HG03175 (cell line): Measurements from ENCODE around the gene GPSM1.

Experiments
- ATAC-seq: cut with Tn5 transposase; IDR thresholded peaks from one replicate; pipeline ENCODE4 v1.9.1; 2021; ENCODE audit warnings: mild to moderate bottlenecking, moderate library complexity; ENCODE audit not compliant: unreplicated experiment

GPSM1 gene

GRCh38 chr9:136291306-136292025, 35.9 kb upstream of the GPSM1 start:
- ATAC-seq = no peak

GRCh38 chr9:136292026-136292538, 35.3 kb upstream of the GPSM1 start:
- no peak for ATAC-seq

GRCh38 chr9:136292591-136293448, 34.5 kb upstream of the GPSM1 start:
- ATAC-seq = no peak

GRCh38 chr9:136293476-136294077, 33.8 kb upstream of the GPSM1 start:
- ATAC-seq = no peak

DNA sequence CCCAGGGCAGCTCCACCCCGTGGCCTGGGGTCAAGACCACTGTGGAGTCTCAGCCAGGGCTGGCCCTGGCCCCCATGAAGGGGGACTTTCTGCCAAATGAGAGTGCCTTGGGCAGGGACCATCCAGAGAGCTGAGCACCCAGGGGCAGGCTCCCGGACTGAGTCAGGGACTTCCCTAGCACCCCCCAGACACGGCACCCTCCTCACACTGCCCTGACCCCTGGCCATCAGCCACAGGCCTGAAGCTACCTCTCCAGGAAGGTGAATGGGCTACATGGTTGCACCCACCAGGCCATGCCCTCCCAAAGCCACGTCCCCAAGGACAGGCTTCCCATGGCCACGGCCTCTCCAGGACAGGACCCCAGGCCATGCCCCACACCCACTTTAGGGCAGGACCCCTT, 32.9 kb upstream of the GPSM1 start:
- no peak for ATAC-seq

DNA sequence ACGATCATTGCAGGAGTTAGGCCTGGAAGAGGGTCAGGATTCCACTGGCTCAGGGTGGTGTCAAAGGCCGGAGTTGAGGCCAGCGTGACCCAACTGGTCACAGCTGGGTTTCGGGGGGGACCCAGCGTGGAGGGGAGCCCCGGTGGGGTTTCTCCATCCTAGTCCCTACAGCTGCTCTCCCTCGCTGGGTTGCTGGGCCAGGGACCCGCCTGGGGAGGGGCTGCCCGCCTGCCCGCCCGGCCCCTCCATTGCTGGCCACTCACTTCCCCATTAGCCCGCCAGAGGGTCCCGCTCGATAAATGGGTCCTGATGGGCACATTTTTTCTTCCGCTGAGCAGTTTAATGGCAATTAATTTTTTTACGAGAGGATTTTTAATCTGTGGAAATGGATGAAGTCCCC, 32.3 kb upstream of the GPSM1 start:
- ATAC-seq = no peak

GRCh38 chr9:136295542-136296433, 31.6 kb upstream of the GPSM1 start:
- no peak for ATAC-seq

DNA sequence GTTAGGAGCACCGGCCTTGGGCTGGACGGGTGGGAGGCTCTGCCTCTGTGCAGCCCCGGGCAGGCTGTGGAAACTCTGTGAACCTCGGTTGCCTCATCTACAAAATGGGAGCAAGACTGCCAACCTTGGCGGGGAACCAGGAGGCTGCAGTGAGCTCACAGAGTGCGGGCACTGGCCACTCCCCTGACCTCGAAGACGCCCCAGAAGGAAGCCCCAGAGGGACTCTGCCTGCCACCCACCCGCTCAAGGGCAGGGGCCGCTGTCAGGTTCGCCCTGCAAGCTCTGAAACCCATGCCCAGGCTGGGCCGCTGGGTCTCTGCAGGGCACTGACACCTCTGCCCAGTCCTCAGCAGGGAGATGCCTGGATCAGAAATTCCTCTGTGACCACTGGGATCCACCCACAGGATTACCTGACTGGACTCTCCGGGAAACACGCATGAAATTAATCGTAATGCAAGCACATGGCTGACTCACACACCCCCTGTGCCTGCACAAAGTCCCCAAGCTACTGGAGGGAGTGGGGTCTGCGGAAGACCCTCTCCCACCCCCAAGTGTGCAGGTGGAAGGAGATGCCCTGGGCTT, 30.8 kb upstream of the GPSM1 start:
- no peak for ATAC-seq

- ATAC-seq = no peak
Measured at GRCh38 chr9:136297016-136297691, 30.2 kb upstream of the GPSM1 start.

DNA sequence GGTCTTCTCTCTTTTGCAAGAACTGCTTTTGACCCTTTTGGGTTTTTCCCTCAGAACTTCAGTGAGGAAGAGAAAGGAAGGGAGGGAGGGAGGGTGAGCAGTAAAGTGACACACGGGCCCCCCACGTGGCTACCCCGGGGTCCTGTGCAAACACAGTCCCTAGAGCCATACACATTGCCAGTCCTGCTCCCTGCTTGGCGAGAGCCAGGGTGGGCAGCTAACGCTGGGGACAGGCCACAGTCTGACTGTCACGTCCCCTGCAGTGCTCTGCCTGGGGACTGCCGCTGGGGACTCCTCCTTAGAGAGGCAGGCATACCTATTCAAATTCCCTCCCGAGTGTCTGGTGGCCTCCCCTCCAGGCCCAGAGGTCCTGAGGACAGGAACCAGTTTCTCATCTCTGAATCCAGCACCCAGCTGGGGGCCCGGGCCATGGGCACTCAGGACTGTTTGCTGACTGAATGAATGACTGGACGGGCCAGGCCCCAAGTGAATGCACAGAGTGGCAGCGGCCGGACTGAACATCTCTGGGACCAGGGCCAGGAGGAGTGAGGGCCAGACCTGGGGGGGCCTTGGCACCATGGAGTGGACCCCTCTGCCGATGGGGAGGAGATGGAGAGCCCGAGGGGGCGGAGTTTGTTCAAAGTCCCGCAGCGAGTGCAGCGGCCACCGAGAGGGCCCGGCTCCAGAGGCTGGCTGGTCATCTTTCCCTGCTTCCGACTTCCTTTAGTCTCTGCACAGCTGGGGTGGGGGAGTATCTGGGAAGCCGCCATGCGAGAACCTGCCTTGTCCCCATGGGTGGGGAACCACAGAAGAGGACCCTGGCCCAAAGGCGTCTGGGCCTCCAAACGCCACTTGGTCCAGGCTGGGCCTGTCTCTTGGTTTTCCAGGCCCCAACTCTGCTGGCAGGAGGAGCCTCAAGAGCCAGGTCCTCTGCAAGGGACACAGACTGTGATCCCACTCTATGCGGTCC, 29.3 kb upstream of the GPSM1 start:
- ATAC-seq = no peak

DNA sequence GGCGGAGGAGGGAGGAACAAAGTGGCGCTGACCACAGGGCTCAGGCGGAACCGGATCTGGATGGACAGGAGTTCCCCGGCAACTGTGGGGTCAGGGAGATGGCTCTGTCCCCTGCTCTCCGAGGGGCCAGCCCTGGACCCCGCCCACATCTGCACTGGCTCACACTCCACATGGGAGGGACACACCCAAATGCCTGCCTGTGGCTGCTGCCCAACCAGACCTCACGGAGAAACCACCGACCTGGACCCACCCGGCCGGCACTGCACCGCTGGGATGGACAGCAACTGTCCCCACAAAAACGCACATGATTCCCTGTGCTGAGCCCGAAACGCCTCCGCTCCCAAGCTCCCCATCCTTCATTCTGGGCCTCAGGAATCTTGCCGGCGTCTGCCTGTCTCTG, 28.2 kb upstream of the GPSM1 start:
- ATAC-seq = no peak

- no peak for ATAC-seq
Measured at GRCh38 chr9:136299541-136299940, 27.8 kb upstream of the GPSM1 start.

DNA sequence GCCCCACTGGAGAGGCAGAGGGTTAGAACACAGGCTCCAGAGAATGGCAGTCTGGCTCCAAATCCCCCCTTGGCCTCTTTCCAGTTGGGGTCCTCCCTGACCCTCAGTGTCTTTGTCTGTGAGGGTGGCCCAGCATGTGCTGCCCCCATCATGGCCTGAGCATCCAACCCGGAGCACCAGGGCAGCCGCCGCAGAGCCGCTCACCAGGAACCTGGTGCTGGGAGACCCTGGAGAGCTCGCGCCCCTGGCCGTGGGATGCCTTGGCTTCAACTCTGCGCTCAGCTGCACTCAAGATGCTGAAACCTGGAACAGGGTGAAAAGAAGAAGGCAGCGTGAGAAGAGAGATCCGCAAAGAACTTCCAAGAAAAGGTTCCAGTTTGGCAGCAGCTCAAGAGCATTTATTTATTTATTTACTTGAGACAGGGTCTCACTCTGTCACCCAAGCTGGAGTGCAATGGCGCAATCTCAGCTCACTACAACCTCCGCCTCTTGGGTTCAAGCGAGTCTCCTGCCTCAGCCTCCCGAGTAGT, 27.3 kb upstream of the GPSM1 start:
- ATAC-seq = no peak

GRCh38 chr9:136300866-136301265, 26.5 kb upstream of the GPSM1 start:
- ATAC-seq = no peak

DNA sequence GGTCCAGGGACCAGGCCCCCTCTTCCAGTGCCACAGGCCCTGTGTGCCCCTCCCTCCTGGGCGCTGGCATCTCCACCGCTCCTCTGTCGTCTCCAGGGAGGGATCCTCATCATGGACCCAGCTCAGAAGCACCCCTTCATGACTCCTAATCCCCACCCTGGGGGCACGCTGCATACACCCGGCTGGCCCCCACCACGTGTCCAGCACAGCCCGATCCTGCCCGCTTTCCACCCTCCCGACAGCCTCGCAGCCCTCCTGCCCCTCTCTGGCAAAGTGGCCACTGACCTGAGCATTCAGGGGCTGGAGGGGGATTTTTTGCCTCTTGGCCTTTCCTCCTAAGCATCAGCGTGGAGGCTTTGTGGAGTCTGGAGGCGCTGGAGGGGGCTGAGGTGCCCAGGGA, 24.8 kb upstream of the GPSM1 start:
- ATAC-seq = no peak

DNA sequence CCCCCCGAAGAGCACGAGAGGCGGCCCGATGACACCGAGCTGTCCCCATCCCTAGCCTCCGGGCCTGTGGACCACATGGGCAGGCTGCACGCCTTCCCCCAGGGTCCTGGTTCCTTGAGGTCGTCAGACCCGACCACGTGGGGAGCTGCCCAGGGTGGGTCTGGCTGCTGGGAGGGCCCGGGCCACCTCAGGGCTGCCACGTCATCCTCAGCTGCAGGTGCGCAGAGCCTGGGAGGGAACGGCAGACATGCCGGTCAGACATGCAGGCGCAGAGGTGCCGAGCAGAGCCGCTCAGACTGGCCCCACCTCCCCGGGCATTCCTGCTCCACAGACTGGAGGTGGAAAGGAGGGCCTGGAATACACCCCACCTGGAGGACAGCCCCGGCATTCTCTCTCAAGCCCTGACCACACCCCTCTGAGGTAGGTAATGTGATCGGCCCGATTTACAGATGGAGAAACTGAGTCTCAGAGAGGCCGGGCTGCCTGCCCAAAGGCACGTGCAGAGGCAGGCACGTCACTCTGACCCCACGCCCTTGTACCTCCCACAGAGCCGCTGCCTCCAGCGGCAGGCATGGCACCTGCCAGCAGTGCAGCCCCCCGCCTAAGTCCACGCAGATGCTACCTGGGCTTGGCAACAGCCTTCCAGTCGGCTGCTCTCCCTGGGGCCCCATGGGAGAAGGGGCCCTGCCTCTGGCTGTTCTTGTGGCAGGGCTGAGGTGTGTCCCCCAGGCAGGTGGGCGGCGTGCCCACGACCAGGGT, 24.1 kb upstream of the GPSM1 start:
- no peak for ATAC-seq

DNA sequence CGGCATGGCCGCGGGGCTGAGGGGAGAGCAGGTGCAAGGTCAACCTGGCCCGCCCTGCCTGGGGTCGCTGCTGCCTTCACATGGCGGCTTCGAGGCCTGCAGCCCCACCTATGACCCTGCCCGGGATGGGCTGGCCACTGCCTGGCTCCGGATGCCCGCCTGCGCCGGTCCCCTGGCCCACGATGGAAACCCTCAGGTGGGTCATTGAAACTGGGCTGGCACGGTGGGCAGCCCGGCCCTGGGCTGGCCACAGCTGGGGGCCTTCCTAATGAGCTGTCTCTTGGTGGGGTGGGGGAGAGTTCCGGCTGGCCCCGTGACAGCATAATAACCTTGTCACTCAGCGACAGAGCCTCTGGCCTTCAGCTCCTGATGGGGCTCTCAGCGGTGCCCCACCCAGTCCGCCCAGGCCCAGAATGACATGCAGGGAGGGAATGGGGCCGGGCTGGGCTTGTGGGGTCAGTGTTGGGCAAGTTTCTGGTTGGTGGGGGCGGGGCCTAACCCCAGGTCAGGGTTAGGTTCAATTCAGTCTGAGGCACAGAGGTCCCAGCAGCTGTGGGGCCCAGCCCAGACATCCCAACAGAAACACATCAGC, 23.4 kb upstream of the GPSM1 start, which contains the start of gene CCDC187:
CCDC187 (minus strand) TSS at position 270 of the 592 bp plus-strand sequence; CDS start at position 6, 264 bp downstream.
- ATAC-seq = no peak
